Kidney tubule cell (primary cell): ENCODE measurements around the gene LRBA.

Source experiments
- DNase-seq: peaks from one replicate; pipeline ENCODE4 v3.0.0-alpha.2; 2018; ENCODE audit warnings: low spot score

Gene LRBA

GRCh38 chr4:150805183-150806025 is 209.7 kb downstream of the LRBA start:
- no peak for DNase-seq

- no peak for DNase-seq
Observed at GRCh38 chr4:150801833-150802232, 213.3 kb downstream of the LRBA start.

DNA sequence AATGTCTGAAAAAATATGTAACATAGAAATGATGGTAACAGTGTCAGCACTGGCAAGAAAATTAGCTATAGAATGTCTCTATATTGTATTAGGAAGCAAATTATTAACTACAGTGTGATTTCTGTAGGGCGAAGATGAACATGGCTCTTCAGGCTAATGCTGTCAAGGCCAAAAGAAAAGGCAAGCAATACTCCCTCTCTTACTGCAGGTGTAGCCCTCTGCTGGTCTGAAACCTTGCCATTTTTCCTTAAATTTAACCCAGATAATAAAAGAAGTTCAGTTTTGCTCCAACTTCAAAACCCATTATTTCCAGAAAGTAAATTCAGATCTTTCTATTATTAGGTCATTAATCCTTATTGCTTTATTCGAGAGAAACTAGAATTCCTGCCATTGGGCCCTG is 215.9 kb downstream of the LRBA start:
- no peak for DNase-seq

- no peak for DNase-seq
Observed at GRCh38 chr4:150794706-150795105, 220.4 kb downstream of the LRBA start.

- no peak for DNase-seq
Observed at GRCh38 chr4:150789864-150790263, 225.2 kb downstream of the LRBA start.

- no peak for DNase-seq
Observed at GRCh38 chr4:150784939-150785338, 230.1 kb downstream of the LRBA start.

- no peak for DNase-seq
Observed at GRCh38 chr4:150784305-150784704, 230.8 kb downstream of the LRBA start.

DNA sequence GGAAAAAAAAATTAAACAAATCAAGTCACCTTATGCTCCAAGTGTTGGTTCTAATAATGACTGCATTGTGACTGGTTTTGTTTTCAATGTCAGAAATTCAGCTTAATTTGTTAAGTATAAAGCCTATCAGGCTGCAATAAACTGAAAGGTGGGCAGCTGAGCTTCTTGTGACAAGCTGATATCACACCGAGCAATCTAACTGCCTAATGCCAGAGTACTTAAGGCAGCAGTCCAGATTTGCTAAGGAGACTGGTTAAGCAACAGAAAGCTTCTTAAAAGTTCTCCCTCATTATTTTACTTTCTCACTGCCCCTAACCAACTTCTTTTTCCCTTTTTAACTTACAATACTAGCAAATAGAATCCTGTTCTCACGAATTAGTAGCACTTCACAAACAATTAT is 232.2 kb downstream of the LRBA start:
- DNase-seq, result no peak

DNA sequence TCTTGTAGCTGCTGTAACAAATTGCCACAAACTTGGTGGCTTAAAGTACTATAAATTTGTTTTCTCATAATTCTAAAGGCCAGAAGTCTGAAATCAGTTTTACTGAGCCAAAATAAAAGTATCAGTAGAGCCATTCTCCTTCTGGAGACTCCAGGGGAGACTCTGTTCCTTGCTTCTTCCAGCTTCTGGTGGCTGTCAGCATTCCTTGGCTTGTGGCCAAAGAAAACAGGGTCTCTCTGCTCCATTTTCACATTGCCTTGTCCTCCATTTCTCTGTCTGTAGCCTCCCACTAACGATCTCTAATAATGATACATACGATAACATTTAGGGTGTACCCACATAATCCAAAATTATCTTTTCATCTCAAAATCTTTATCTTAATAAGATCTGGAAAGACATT is 232.8 kb downstream of the LRBA start:
- peak; percentile 49 for DNase-seq

DNA sequence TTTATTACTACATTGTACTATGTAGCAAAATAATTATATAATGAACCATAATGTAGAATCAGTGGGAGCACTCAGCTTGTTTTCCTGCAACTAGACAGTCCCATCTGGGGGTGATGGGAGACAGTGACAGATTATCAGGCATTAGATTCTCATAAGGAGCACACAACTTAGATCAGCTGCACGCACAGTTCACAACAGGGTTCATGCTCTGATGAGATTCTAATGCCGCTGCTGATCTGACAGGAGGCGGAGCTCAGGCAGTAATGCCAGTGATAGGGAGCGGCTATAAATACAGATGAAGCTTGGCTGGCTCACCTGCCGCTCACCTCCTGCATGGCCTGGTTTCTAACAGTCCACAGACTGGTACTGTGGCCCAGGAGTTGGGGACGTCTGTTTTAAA is 233.9 kb downstream of the LRBA start:
- no peak for DNase-seq

- no peak for DNase-seq
Observed at GRCh38 chr4:150779707-150780106, 235.4 kb downstream of the LRBA start.

DNA sequence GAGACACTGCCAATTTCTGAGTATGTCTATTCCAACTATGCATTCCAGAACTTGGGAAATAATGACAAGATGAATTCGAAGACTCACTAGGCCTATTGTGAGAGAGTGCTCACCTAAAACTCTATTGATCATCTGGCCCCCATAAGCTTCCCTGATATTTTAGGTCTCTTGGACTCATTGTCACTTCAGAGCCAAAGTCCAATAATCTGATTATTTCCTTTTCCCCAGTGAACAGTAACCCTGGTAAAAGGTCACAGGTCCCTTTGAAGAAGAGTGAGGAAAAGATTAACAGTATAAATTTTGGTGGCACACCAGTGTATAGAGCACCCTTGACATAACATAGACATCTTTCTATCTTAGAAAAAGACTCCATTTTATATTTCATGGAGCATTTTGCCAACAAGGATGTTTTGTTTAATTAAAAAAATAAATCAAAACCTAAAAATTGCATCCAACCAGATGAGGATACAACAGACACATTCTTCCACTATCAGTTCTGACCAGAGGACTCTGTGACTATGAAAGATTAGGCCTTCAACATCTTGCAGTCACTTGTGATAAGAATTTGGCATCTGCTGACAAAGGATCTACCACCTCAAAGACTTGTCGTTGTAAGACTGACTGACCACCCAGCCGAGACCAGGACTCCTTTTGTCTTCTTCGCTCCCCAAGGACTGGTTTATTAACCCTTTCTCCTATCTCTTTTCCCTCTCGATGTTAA is 241.2 kb downstream of the LRBA start:
- DNase-seq, result no peak

DNA sequence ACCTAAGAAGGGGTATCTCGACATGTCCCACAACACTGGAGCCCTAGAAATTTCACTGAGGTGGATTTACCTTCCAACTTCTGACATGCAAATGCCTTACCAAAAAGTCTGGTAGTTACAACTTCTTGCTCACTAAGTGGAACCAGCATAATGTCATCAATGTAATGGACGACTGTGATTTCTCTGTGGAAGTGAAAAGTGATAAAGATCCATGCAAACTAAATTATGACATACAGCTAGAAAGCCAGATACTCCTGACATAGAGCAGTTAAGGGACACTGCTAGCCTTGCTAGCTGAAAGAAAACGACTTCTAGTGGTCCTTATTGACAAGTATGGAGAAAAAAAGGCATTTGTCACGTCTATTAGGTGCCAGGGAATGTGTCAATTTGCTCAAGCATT is 242.1 kb downstream of the LRBA start:
- DNase-seq, result no peak

- DNase-seq, result no peak
Observed at GRCh38 chr4:150771382-150771781, 243.7 kb downstream of the LRBA start.

DNA sequence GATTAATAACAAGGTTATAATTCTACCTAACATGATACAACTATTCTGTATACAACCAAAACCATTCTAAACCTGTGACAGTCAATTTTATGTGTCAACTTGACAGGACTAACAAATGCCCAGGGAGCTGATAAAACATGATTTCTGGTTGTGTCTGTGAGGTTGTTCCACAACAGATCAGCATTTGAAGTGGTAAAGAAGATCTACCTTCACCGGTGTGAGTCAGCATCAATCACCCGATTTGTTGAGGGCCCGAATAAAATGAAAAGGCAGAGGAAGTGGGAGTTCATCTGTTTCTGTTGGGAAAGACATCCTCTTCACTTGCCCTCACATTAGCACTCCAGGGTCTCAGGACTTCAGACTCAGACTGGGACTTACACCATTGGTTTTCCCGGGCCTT is 245.2 kb downstream of the LRBA start:
- DNase-seq, result peak; percentile 20

GRCh38 chr4:150769248-150769647 is 245.8 kb downstream of the LRBA start:
- DNase-seq, result peak; percentile 85

DNA sequence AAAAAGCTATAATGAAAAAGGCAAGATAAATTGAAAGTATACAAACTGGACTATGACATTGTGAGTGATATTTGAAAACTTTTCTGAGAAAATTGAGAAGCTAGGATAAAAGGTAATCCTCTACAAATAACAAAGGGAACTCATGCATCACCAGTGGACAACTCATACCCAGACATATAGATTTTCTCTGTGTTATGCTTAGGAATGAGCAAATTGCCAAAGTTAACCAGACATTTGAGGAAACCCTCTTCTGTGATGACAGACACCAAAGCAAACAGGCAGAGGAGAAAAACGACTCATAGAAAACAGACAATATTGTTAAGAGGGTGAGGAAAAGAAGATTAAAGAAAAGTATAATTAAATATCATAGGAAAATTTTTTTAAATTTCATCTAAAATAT is 246.6 kb downstream of the LRBA start:
- peak; percentile 14 for DNase-seq

DNA sequence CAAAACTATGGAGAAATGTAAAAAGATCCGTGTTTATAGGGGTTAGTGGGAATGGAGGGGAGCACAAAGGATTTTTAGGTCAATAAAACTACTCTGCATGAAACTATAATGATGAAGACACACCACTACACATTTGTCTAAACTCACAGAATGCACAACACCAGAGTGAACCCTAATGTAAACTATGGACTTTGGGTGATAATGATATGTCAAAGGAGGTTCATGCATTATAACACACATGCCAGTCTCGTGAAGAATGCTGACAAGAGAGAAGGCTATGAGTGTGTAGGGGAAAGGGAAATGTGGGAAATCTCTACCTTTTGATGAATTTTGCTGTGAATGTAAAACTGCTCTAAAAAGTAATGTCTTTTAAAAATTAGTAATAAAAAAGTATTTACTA is 249.9 kb downstream of the LRBA start:
- no peak for DNase-seq

GRCh38 chr4:150751648-150752047 is 263.4 kb downstream of the LRBA start:
- DNase-seq, result no peak

DNA sequence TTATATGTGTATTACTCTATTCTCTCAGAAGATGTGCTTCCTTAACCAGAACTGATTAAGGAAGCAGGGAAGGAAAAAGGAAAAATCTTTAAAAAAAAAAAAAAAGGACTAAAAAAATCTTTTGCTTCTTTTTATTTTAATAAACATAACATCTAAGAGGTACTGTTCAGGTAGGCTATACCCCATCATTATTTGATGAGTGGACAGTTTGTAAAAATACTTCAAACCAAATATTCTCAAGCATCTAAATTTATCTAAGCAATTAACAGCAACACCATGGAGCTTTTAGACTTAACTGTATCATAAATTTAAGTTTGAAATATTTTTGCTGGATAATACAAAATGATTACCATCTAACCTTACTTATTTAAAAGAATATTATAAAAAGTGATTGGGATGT is 264.3 kb downstream of the LRBA start:
- no peak for DNase-seq

DNA sequence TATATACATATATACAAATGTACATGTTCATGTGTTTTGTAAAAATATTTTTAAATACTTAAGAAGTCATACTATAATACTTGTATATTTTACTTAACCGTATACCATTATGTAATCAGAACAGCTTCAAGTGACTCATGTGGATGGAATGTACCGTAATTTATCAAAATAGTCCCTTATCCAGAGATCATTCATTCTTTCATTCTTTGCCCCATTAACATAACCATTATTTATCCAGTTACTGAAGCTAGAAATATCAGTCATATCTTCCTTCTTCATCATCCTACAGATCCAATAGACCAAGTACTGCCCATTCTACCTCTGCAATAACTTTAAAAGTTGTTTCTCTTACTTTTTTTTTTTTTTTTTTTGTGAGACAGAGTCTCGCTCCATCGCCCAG is 268.9 kb downstream of the LRBA start:
- peak; percentile 46 for DNase-seq

DNA sequence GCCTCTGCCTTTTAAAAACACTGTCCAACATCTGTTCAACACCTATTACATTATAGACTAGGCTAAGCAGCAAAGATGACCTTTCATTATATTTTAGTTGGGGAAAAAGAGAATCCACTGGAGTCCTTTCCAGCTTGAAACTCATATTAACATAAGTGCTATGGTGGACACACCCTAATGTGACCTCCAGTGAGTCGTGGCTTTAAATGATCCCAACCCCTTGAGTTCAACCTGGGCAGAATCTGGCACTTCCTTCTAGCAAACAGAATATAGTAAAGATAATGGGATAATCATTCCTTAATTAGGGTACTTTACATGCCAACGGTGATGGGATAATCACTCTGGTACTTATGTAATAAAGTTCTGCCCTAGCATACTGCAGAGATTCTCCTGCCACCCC is 270.5 kb downstream of the LRBA start:
- no peak for DNase-seq

GRCh38 chr4:150743564-150744342 is 271.3 kb downstream of the LRBA start:
- DNase-seq, result no peak
